HG03095 (cell line): ENCODE results near the gene SDR39U1.

ENCODE experiments used
- ATAC-seq: cut with Tn5 transposase; IDR thresholded peaks from one replicate; pipeline ENCODE4 v1.9.1; 2021; ENCODE audit warnings: moderate library complexity; ENCODE audit not compliant: unreplicated experiment

The SDR39U1 gene

DNA sequence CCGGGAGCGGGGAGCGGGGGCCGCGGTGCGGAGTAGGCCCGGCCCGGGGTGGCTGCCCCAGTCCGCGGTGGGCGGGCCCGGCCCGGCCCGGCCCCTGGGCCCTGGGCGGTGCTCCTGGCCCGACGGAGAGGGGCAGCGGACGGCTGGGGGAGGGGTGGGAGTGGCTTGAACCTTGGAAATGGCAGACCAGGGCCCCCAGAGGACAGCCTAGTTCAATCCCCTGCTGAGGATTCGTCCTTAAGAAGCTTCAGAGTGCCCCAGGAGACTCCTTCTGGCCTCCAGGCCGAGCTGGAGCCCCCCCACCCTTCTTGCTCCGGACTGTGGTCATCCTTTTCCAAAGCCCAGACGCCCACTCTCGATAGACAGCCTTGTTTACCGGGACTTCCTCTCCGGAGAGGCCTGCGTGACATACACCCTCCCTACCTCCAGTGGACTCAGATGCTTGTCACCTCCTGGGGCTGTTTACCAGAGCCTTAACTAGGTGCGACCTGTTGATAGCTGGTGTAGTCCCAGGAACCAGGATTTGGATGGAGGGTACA lies 12.4 kb downstream of the SDR39U1 start:
- peak; percentile 54 for ATAC-seq

GRCh38 chr14:24429395-24430142 lies 13.0 kb downstream of the SDR39U1 start, which contains the start of the genes CBLN3 and KHNYN:
CBLN3 (minus strand) TSS chr14:24429668; CDS start chr14:24429054, 614 bp downstream.
KHNYN (plus strand) TSS chr14:24429954; CDS start chr14:24430731, 777 bp downstream.
- peak; percentile 87 for ATAC-seq

DNA sequence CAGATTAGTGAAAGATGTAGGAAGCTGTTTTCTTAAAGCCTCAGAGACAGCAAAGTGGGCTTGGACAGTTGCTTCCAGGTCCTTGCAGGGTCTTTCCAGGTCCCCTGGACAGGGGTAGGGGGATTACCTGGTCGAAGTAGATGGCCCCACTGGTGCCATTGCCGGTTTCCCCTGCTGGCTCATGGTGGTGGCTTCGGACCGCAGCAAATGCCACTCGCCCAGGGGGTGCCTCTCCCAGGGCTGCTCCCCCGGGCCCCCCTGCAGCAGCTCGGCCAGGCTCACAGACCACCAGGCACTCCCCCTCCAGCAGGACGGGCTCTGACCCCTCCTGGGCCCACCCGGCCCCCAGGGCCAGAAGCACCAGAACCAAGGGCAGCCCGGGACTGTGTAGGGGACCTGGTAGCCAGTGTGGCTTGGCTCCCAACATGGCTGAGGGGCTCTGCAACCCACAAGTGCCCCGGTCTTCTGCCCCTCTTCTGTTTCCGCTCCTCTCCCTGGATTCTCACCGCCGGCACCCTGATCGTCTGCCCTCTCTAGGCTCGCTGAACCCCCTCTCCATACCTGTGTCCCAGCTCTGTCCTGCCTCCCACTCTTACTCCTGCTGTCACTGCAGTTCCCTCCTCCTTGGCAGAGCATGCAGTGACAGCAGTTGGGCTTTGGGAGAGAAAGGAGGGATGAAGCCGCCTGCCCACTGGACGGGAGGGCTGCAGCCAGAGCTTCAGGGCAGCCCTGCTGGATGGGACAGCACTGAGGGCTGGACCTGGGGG lies 13.8 kb downstream of the SDR39U1 start:
- ATAC-seq = no peak

DNA sequence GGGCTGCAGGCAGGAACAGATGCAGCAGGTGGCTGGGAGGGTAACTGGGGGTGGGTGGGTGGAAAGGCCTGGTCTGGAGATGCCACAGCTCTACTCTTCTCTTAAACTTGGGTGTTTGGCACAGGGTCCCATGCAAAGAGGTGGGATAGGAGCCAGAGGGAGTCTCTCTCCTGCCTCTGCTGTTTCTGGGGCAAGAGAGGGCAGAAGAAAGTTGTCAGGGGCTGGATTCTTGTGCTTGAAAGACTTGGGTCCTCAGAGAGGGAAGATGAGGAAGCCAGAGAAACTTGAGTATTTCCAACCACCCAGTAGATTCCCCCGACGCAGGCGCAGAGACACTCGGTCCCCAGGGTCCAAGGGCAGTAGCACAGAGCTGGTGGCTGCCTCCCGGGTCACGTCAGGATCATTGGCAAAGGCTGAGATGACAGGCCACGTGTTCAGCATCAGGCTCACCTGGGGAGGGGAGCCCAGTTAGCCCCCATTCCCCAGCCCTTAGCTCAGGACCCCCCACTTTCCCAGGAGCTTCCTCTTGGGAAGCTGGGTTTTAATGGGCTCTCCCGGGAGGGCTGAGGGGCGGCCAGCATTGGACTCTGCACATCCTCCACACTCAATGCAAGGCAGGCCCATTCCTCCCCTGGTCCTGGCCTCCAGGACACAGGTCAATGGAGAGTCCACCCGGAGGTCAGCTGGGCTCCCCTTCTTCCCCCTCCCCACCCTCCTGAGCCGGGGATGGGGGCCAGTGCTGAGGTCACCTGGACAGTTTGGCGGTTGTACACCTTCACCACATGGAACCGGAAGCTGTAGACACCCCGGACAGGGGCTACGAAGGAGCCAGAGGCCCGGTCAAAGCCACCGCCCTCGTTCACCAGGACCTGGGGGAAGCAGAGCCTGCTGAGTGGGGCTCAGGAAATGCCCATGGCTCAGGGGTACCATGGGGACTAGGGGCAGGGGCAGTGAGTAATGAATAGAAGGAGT lies 14.8 kb downstream of the SDR39U1 start:
- ATAC-seq = no peak

DNA sequence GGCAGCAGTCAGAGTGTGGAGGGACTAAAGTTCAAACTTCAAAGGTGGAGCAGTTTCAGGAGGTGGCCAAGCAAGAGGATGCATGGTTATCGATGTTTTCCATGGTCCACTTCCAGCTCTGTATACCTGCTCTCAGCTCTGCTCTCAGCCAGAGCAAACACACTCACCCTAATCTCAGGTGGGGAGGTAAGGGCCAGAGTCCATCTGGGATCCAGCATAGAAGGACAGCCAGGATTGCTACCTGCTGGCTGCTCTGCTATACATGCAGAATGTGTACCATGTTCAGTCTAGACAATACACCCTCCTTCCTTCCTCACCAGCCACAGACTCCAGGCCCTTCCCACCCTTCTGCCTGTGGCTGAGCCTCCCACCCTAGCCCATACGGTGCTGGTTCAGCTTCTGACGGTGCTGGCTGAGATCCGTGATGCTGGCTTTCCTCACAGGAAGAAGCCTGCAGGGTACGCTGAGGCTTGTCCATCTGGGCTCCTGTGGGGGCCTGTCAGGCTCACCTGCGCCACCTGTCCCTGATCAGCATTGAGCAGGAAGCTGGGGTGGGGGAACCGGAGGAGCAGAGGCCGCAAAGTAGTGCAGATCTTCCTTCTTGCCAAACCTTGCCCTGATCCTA lies 15.6 kb downstream of the SDR39U1 start:
- no peak for ATAC-seq

DNA sequence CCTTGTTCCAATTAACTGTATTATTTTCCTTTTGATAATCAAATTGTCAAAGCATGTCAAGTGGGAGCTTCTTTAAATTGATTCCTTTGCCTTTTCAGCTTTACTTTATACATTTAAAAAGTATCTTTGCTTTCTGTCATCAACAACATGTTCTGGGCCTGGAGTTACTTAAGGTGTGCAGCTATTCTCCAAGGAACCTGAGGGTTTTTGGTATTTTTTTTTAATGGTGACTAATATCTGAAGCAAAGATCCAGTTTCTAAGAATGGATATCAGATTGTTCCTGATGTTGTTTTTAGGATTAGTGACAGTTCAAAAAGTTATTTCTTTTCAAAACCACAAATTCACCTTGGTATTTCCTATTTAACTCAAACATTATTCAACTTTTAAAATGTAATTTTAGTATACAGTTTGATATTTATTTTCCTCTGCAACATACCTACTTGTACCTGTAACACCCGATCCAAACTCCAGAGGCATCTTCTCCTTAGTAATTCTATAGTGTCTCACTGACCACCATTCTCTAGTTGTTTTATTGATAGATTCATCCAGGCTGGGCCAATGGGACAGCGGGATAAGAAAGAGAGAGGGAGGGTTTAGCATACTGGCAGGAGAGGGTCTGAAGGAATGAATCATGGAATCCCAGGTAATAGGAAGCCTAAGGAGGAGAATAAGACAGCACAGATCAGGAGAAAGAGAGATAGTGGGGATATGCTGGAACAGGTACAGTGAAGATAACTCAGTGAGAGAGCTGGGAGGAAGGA lies 16.2 kb downstream of the SDR39U1 start:
- no peak for ATAC-seq

GRCh38 chr14:24425704-24426103 lies 16.9 kb downstream of the SDR39U1 start:
- ATAC-seq = no peak

GRCh38 chr14:24422694-24423601 lies 19.6 kb downstream of the SDR39U1 start:
- ATAC-seq = no peak

- ATAC-seq = no peak
These were observed 20.3 kb downstream of the SDR39U1 start for GRCh38 chr14:24422261-24422660.

- no peak for ATAC-seq
These were observed 24.1 kb downstream of the SDR39U1 start for GRCh38 chr14:24418492-24418873.

DNA sequence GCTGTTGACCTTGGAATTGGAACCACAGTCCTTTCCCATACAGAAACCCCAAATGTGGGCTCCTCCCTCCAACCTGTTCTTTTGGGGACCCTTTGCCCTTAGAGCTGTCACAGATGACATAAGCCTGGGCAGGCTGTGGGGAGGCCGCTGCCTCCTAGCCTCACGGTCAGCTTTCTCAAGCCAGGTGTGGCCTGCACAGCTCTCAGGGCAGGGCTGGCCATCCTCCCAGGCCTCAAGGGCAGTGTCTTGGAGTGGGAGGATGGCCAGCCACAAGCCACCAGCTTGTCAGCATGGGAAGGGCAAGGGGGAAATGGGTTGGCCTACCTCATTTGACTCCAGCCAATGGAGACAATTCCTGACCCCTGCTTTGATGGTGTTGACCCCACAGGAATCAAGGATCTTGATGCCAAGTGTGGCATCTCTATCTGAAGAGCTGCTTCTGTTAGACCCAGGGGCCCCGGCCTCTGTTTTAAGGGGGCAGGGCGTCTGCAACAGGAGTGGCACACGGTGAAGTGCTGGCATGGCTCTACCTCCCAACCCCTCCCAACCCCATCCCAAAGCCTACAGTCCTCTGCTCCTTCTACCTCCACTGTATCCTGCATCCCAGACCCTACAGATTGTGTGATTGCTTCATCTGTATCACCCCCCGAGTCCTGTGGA lies 24.6 kb downstream of the SDR39U1 start:
- ATAC-seq = no peak

DNA sequence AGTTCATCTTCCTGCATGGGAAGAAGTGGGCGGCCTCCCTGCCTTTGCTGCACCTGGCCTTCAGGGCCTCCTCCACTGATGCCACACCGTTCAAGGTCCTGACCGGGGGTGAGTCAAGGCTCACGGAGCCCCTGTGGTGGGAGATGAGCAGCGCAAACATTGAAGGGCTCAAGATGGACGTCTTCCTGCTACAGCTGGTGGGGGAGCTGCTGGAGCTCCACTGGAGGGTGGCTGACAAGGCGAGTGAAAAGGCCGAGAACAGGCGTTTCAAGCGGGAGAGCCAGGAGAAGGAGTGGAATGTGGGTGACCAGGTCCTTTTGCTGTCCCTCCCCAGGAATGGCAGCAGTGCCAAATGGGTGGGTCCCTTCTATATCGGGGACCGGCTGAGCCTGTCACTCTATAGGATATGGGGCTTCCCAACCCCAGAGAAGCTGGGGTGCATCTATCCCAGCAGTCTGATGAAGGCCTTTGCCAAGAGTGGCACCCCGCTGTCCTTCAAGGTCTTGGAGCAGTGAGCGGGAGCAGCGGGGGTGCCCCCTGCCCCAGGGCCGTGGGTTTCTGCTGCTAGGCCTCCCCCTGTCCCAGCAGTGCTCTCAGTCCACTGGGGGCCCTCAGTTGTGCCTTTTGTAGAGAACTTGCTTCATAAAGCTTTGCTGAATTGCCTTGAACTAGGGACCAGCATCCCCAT lies 25.5 kb downstream of the SDR39U1 start:
- no peak for ATAC-seq

DNA sequence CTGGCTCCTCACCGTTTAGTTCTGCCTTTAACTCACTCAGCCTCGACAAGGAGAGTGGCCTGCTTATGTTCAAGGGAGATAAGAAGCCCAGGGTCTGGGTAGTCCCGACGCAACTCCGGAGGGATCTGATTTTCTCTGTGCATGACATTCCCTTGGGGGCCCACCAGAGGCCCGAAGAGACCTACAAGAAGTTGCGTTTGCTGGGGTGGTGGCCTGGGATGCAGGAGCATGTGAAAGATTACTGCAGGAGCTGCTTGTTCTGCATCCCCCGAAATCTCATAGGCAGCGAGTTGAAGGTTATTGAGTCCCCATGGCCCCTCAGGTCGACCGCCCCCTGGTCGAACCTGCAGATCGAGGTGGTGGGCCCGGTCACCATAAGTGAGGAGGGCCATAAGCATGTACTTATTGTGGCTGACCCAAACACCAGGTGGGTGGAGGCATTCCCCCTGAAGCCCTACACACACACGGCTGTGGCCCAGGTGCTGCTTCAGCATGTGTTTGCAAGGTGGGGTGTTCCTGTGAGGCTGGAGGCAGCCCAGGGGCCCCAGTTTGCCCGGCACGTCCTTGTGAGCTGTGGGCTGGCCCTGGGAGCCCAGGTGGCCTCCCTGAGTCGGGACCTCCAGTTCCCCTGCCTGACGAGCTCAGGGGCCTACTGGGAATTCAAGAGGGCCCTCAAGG lies 26.2 kb downstream of the SDR39U1 start:
- ATAC-seq = no peak

DNA sequence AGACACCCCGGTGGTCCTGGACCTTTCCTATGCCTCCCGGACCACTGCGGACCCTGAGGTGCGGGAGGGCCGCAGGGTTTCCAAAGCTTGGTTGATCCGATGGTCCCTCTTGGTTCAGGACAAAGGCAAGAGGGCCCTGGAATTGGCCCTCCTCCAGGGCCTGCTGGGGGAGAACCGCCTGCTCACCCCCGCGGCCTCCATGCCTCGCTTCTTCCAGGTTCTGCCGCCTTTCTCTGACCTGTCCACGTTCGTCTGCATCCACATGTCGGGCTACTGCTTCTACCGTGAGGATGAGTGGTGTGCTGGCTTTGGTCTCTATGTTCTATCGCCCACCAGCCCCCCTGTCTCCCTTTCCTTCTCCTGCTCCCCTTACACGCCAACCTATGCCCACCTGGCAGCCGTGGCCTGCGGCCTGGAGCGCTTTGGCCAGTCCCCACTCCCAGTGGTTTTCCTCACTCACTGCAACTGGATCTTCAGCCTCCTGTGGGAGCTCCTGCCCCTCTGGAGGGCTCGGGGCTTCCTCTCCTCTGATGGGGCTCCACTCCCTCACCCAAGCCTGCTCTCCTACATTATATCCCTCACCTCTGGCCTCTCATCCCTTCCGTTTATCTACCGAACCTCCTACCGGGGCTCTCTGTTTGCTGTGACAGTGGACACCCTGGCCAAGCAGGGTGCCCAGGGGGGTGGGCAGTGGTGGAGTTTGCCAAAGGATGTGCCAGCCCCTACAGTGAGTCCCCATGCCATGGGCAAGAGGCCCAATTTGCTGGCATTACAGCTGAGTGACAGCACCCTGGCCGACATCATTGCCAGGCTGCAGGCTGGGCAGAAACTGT lies 26.9 kb downstream of the SDR39U1 start:
- no peak for ATAC-seq

DNA sequence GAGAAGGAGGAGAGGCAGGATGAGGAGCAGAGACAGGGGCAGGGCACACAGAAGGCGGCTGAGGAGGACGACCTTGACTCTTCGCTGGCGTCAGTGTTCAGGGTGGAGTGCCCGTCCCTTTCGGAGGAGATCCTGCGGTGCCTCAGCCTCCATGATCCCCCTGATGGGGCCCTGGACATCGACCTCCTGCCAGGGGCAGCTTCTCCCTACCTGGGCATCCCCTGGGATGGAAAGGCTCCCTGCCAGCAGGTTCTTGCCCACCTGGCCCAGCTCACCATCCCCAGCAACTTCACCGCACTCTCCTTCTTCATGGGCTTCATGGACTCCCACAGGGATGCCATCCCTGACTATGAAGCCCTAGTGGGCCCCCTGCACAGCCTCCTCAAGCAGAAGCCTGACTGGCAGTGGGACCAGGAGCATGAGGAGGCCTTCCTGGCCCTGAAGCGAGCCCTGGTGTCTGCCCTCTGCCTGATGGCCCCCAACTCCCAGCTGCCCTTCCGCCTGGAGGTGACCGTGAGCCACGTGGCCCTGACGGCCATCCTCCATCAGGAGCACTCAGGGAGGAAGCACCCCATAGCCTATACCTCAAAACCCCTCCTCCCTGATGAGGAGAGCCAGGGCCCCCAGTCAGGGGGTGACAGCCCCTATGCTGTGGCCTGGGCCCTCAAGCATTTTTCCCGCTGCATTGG lies 27.7 kb downstream of the SDR39U1 start:
- no peak for ATAC-seq
